H1 (cell line): ENCODE measurements around the gene IQCN. TPM values are rescaled to one million over a fixed set of nuclear protein-coding genes. Genes with fewer than 3 reads are reported as not detected.

ENCODE experiments used
- CTCF ChIA-PET: fragments of 300-600 bp; sonication (Branson Sonifier 250); formaldehyde crosslinking; loops from one replicate; lab custom pipeline; 2021; ENCODE audit not compliant: partially characterized antibody; lab: Charles Lee
- POLR2A ChIA-PET: fragments of 300-600 bp; sonication (Branson Sonifier 250); formaldehyde crosslinking; loops from one replicate; lab custom pipeline; 2021; ENCODE audit warnings: inconsistent platforms; ENCODE audit not compliant: partially characterized antibody; lab: Charles Lee
- DNase-seq, 2 experiments: peaks; one replicate each; pipeline versions ENCODE4 v3.0.0 to v3.0.0-alpha.2; 2010 to 2022; ENCODE audit warnings: low spot score in 2 of 2, low read depth in 1 of 2, mixed read lengths in 1 of 2
- FAIRE-seq: peaks from 2 replicates; lab custom pipeline; 2011; peaks lifted over from hg19 to GRCh38; lab: Jason Lieb, UNC
- H2AFZ ChIP-seq: 2 replicates; pipeline ENCODE4 v1.8.1; 2012; ENCODE audit warnings: low read length, inconsistent platforms
- H2AK5ac ChIP-seq: 2 replicates; pipeline ENCODE4 v1.6.1; 2013; ENCODE audit warnings: low read depth, low read length
- H2BK120ac ChIP-seq: replicated peaks from 2 replicates; pipeline ENCODE3; 2013; ENCODE audit warnings: low read depth, low read length, inconsistent platforms
- H2BK12ac ChIP-seq: 2 replicates; pipeline ENCODE4 v1.6.1; 2013; ENCODE audit warnings: low read depth, low read length
- H2BK15ac ChIP-seq: 2 replicates; pipeline ENCODE4 v1.6.1; 2013; ENCODE audit warnings: low read length
- H2BK20ac ChIP-seq: 2 replicates; pipeline ENCODE4 v1.6.1; 2013; ENCODE audit warnings: low read length
- H2BK5ac ChIP-seq: 2 replicates; pipeline ENCODE4 v1.6.1; 2013; ENCODE audit warnings: low read depth, low read length
- H3K14ac ChIP-seq: 2 replicates; pipeline ENCODE4 v1.6.1; 2013; ENCODE audit warnings: inconsistent platforms; ENCODE audit not compliant: insufficient read length
- H3K18ac ChIP-seq: 2 replicates; pipeline ENCODE4 v1.6.1; 2013; ENCODE audit warnings: low read length; ENCODE audit errors: extremely low read depth
- H3K23ac ChIP-seq: 2 replicates; pipeline ENCODE4 v1.6.1; 2013; ENCODE audit warnings: inconsistent platforms; ENCODE audit not compliant: insufficient read length
- H3K23me2 ChIP-seq: 2 replicates; pipeline ENCODE4 v1.6.1; 2013; ENCODE audit warnings: low read depth, low read length
- H3K27ac ChIP-seq: 2 replicates; pipeline ENCODE4 v1.6.1; 2011; ENCODE audit warnings: low read depth, low read length, inconsistent platforms
- H3K27me3 ChIP-seq, 4 experiments: replicated peaks in 1 of 4; 1 replicate in 1 of 4; 2 replicates in 3 of 4; pipeline versions ENCODE4 v1.6.1 to v1.8.1; 2011 to 2013; ENCODE audit warnings: low read length in 3 of 4, mild to moderate bottlenecking in 3 of 4, inconsistent platforms in 2 of 4, mixed read lengths in 2 of 4, moderate library complexity in 1 of 4; ENCODE audit not compliant: control insufficient read depth in 3 of 4, insufficient read depth in 3 of 4; ENCODE audit errors: extremely low read depth in 1 of 4
- H3K36me3 ChIP-seq, 4 experiments: 2 replicates each; pipeline versions ENCODE4 v1.6.1 to v1.8.1; 2011 to 2013; ENCODE audit warnings: mild to moderate bottlenecking in 4 of 4, low read length in 3 of 4, moderate library complexity in 2 of 4, control low read depth in 1 of 4, inconsistent platforms in 1 of 4; ENCODE audit not compliant: insufficient read depth in 4 of 4, control insufficient read depth in 2 of 4
- H3K4ac ChIP-seq: replicated peaks from 2 replicates; pipeline ENCODE3; 2013; ENCODE audit warnings: low read length, low read depth, mixed read lengths, inconsistent platforms; ENCODE audit not compliant: insufficient read length
- H3K4me1 ChIP-seq, 4 experiments: replicated peaks in 1 of 4; 1 replicate in 1 of 4; 2 replicates in 3 of 4; pipeline versions ENCODE4 v1.6.1 to v1.8.1; 2011 to 2013; ENCODE audit warnings: low read length in 3 of 4, inconsistent platforms in 2 of 4, mixed read lengths in 1 of 4; ENCODE audit not compliant: insufficient read depth in 4 of 4, control insufficient read depth in 3 of 4
- H3K4me2 ChIP-seq, 2 experiments: 2 replicates each; pipeline versions ENCODE4 v1.6.1 to v1.8.1; 2011 to 2013; ENCODE audit warnings: low read depth in 2 of 2, low read length in 2 of 2, control low read depth in 1 of 2, inconsistent platforms in 1 of 2, mild to moderate bottlenecking in 1 of 2; ENCODE audit not compliant: insufficient read depth in 1 of 2
- H3K4me3 ChIP-seq, 4 experiments: fragments of 200-600, 300-600 bp in 1 of 4; sonication (generic), shearing (Covaris generic), sonication (Bioruptor Twin) in 1 of 4; 2 replicates each; pipeline versions ENCODE4 v1.5.1 to v1.8.1; 2011 to 2016; ENCODE audit warnings: low read length in 4 of 4, low read depth in 3 of 4, control low read depth in 2 of 4, inconsistent platforms in 2 of 4, mild to moderate bottlenecking in 2 of 4, mixed read lengths in 1 of 4, moderate library complexity in 1 of 4; ENCODE audit not compliant: insufficient read depth in 2 of 4; ENCODE audit errors: extremely low read depth in 1 of 4
- H3K56ac ChIP-seq: replicated peaks from 2 replicates; pipeline ENCODE3; 2013; ENCODE audit warnings: low read depth, mild to moderate bottlenecking, mixed read lengths, low read length, inconsistent platforms; ENCODE audit not compliant: insufficient read length
- H3K79me1 ChIP-seq: 2 replicates; pipeline ENCODE4 v1.6.1; 2013; ENCODE audit warnings: low read depth, low read length, control low read depth
- H3K79me2 ChIP-seq, 2 experiments: 2 replicates each; pipeline versions ENCODE4 v1.6.1 to v1.8.1; 2012 to 2013; ENCODE audit warnings: low read length in 2 of 2, mild to moderate bottlenecking in 2 of 2, inconsistent platforms in 1 of 2; ENCODE audit not compliant: insufficient read depth in 2 of 2, control insufficient read depth in 1 of 2
- H3K9ac ChIP-seq, 4 experiments: replicated peaks in 1 of 4; 1 replicate in 1 of 4; 2 replicates in 3 of 4; pipeline versions ENCODE4 v1.6.1 to v1.8.1; 2011 to 2013; ENCODE audit warnings: low read depth in 3 of 4, low read length in 3 of 4, control low read depth in 2 of 4, mild to moderate bottlenecking in 2 of 4, moderate library complexity in 2 of 4, inconsistent platforms in 1 of 4; ENCODE audit errors: extremely low read depth in 1 of 4
- H3K9me3 ChIP-seq, 2 experiments: 2 replicates each; pipeline versions ENCODE4 v1.6.1 to v1.8.1; 2012 to 2013; ENCODE audit warnings: mild to moderate bottlenecking in 2 of 2, moderate library complexity in 2 of 2, control low read depth in 1 of 2, inconsistent platforms in 1 of 2, low read depth in 1 of 2, low read length in 1 of 2, mixed read lengths in 1 of 2; ENCODE audit not compliant: insufficient read depth in 2 of 2
- H4K20me1 ChIP-seq, 2 experiments: replicated peaks in 1 of 2; 2 replicates each; pipeline versions ENCODE3 to v1.8.1; 2011 to 2013; ENCODE audit warnings: inconsistent platforms in 2 of 2, low read length in 2 of 2, mild to moderate bottlenecking in 1 of 2; ENCODE audit not compliant: insufficient read depth in 2 of 2, control insufficient read depth in 1 of 2
- H4K5ac ChIP-seq: 2 replicates; pipeline ENCODE4 v1.6.1; 2013; ENCODE audit warnings: low read length, low read depth, mixed read lengths, inconsistent platforms; ENCODE audit not compliant: insufficient read length
- H4K8ac ChIP-seq: 2 replicates; pipeline ENCODE4 v1.8.0; 2013; ENCODE audit warnings: mild to moderate bottlenecking, moderate library complexity, low read length, inconsistent platforms; ENCODE audit not compliant: insufficient read depth; ENCODE audit errors: extremely low read depth
- H4K91ac ChIP-seq: replicated peaks from 2 replicates; pipeline ENCODE3; 2013; ENCODE audit warnings: low read length, mixed read lengths, inconsistent platforms; ENCODE audit not compliant: insufficient read length
- CEBPB ChIP-seq: IDR thresholded peaks from 2 replicates; pipeline ENCODE4 v1.6.1; 2012; ENCODE audit warnings: low read depth, low read length
- FOSL1 ChIP-seq: IDR thresholded peaks from 2 replicates; pipeline ENCODE4 v1.6.1; 2011; ENCODE audit warnings: mild to moderate bottlenecking, low read depth, low read length, moderate library complexity; ENCODE audit not compliant: insufficient read depth
- KDM5A ChIP-seq: fragments of 200-600 bp; IDR thresholded peaks from 2 replicates; pipeline ENCODE4 v1.7.1; 2012; ENCODE audit warnings: mild to moderate bottlenecking, low read length, inconsistent platforms, mixed read lengths
- PHF8 ChIP-seq: fragments of 200-600 bp; sonication (generic); conservative IDR thresholded peaks from 2 replicates; pipeline ENCODE4 v1.7.1; 2012; ENCODE audit warnings: low read depth, mild to moderate bottlenecking, inconsistent platforms, low read length, moderate library complexity
- POU5F1 ChIP-seq: IDR thresholded peaks from 2 replicates; pipeline ENCODE4 v1.6.1; 2011; ENCODE audit warnings: low read depth, mild to moderate bottlenecking, low read length, moderate library complexity
- SP2 ChIP-seq: IDR thresholded peaks from 2 replicates; pipeline ENCODE4 v1.6.1; 2012; ENCODE audit warnings: mild to moderate bottlenecking, low read length, inconsistent platforms
- ZNF274 ChIP-seq: IDR thresholded peaks from 2 replicates; pipeline ENCODE4 v1.7.0; 2012; ENCODE audit warnings: low read length, borderline replicate concordance; ENCODE audit errors: extremely low read depth
- WGBS, 2 experiments: shearing (Covaris generic) in 1 of 2; methylation state at CpG; one replicate each; pipeline versions ENCODE4 v1.1.6 to v1.1.7; 2013 to 2015; ENCODE audit warnings: low lambda C conversion rate in 2 of 2, mixed read lengths in 2 of 2, inconsistent platforms in 1 of 2, low coverage in 1 of 2, missing lambda C conversion rate in 1 of 2; ENCODE audit not compliant: insufficient replicate concordance in 2 of 2, insufficient coverage in 1 of 2, insufficient read length in 1 of 2; ENCODE audit errors: extremely low coverage in 1 of 2, missing lambda C conversion rate in 1 of 2; 5-methylcytosine and 5-hydroxymethylcytosine counted together
- polyA plus RNA-seq, 7 experiments: library from polyadenylated mRNA; depleted of rRNA in 3 of 7; stranded (reverse) in 5 of 7; unstranded in 2 of 7; fragments of >200 nt in 5 of 7; fragments of 200-250 nt in 2 of 7; gene quantifications; 1 replicate in 5 of 7; 2 replicates in 1 of 7; 4 replicates in 1 of 7; pipeline versions ENCODE4 v1.2.1 to v1.2.3, GENCODE V29; 2011 to 2013; ENCODE audit warnings: missing spikeins in 2 of 7, mixed read lengths in 2 of 7
- total RNA-seq: library from RNA; stranded (reverse); fragmentation: NEBNext Ultra II Directional; extraction: Animal tissue kit (Norgen Biotek cat#: 25700); gene quantifications from 2 replicates; pipeline ENCODE4 v1.2.1, GENCODE V29; 2021

Gene IQCN
- total and polyA plus RNA-seq, 2 of the 8 experiments (the other 6 are each of a cell fraction or from before 2014, with no cell fraction given), result 0.36 to 1.0 TPM

DNA sequence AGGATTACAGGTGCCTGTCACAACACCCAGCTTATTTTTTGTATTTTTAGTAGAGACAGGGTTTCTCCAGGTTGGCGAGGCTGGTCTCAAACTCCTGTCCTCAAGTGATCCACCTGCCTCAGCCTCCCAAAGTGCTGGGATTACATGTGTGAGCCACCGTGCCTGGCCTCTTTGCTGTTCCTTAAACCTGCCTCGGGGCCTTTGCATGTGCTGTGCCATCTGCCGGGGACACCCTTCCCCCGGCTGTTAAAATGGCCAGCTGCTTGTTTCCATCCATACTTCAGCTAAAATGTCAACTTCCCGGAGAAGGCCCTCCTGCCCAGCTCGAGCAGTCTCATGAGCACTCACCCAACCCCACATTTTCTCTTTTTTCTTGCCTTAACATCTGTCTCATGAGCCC, 29.0 kb downstream of the IQCN start:
- H3K23ac ChIP-seq, result no peak overlapping the region
- no peak overlapping the region for H3K18ac ChIP-seq
- H3K27ac ChIP-seq, result no peak overlapping the region
- no peaks in the 10 kb centered on the region for H3K9me3 ChIP-seq
- H4K91ac ChIP-seq, result no peak overlapping the region
- peaks cover 0 to 1% of the 10 kb centered on the region in 2 experiments for H4K20me1 ChIP-seq
- H2BK5ac ChIP-seq, result no peak overlapping the region
- 76% methylated on average over 7 of the region's 7 CpGs; no CpG with 5 or more reads in 1 of the 2 experiments for WGBS, 2 experiments
- H2BK20ac ChIP-seq, result no peak overlapping the region
- H3K4me1 ChIP-seq, result peaks cover 0 to 4% (median 0%) of the 10 kb centered on the region in 4 experiments; a peak in 1 of 7 replicates
- no peaks in the 10 kb centered on the region for H3K79me1 ChIP-seq
- H3K23me2 ChIP-seq, result no peaks in the 10 kb centered on the region
- no peaks in the 10 kb centered on the region for H3K36me3 ChIP-seq
- no peak overlapping the region for H3K4me2 ChIP-seq
- no peaks in the 10 kb centered on the region for H3K27me3 ChIP-seq
- H2AK5ac ChIP-seq, result no peak overlapping the region
- H3K9ac ChIP-seq, result no peak overlapping the region
- no peak overlapping the region for H2BK12ac ChIP-seq
- ChIA-PET CTCF (interaction anchor here (1.2 to 18.7 kb wide), 6 partner anchors 7 to 77 kb away, joined by 3 to 305 read pairs (median 65); partner anchors contain the start of genes IQCN, JUND and RAB3A), POLR2A (interaction anchor here (0.9 to 2.8 kb wide), 4 partner anchors 10 to 62 kb away, joined by 3 to 10 read pairs (median 4); partner anchors contain the start of gene JUND)
- no peak overlapping the region for H2BK15ac ChIP-seq
- no peak overlapping the region for H3K4me3 ChIP-seq
- H2AFZ ChIP-seq, result no peak overlapping the region
- no peak overlapping the region for H4K8ac ChIP-seq
- FAIRE-seq, result no peak
- no peaks in the 10 kb centered on the region for H3K79me2 ChIP-seq
- no peak overlapping the region for H2BK120ac ChIP-seq
- no peak overlapping the region for H3K4ac ChIP-seq
- H4K5ac ChIP-seq, result no peak overlapping the region
- no peak overlapping the region for H3K56ac ChIP-seq
- DNase-seq, result no peak
- TF ChIP-seq ZNF274, result no peak
- TF ChIP-seq CEBPB, result no peak
- TF ChIP-seq KDM5A, result no peak
- TF ChIP-seq SP2, result no peak
- no peak for TF ChIP-seq FOSL1
- TF ChIP-seq POU5F1, result no peak
- TF ChIP-seq PHF8, result no peak
- no peak overlapping the region for H3K14ac ChIP-seq
